Thoracic aorta (tissue), 2 donors: ENCODE results near the gene CLSTN2. TPM values are rescaled to one million over a fixed set of nuclear protein-coding genes. Genes with fewer than 3 reads are reported as not detected.

ENCODE experiments used
- ATAC-seq: fragments of 150-250 bp; one replicate; pipeline ENCODE4 v1.8.0; 2017; ENCODE audit warnings: low read depth; ENCODE audit not compliant: insufficient number of reproducible peaks, low FRiP score
- DNase-seq: peaks from one replicate; pipeline ENCODE4 v3.0.0-alpha.2; 2020; ENCODE audit warnings: low spot score
- H3K27ac ChIP-seq, 2 donors: fragments of 200-600 bp; sonication (generic); 1 replicate in 1 of 2; 2 replicates in 1 of 2; pipeline ENCODE4 v1.5.1; 2016; ENCODE audit warnings: mild to moderate bottlenecking in 2 of 2, moderate library complexity in 2 of 2
- H3K27me3 ChIP-seq: fragments of 200-600 bp; sonication (generic); replicated peaks from 2 replicates; pipeline ENCODE4 v1.6.0; 2016; ENCODE audit warnings: mild to moderate bottlenecking; ENCODE audit not compliant: insufficient read depth
- H3K36me3 ChIP-seq: fragments of 200-600 bp; sonication (generic); one replicate; pipeline ENCODE4 v1.5.1; 2016
- H3K4me1 ChIP-seq, 2 donors: fragments of 200-600 bp; sonication (generic); 1 replicate in 1 of 2; 2 replicates in 1 of 2; pipeline versions ENCODE4 v1.5.1 to v1.6.0; 2016; ENCODE audit warnings: low read depth in 2 of 2, mild to moderate bottlenecking in 1 of 2; ENCODE audit not compliant: control insufficient read depth in 1 of 2
- H3K4me3 ChIP-seq: fragments of 200-600 bp; sonication (generic); 2 replicates; pipeline ENCODE4 v1.5.1; 2016; ENCODE audit warnings: mild to moderate bottlenecking
- H3K9me3 ChIP-seq: fragments of 200-600 bp; sonication (generic); 2 replicates; pipeline ENCODE4 v1.5.1; 2016
- CTCF ChIP-seq: fragments of 200-600 bp; sonication (generic); IDR thresholded peaks from one replicate; pipeline ENCODE4 v1.5.1; 2019; ENCODE audit warnings: antibody characterized with exemption
- total RNA-seq, 2 donors: library from RNA; depleted of rRNA; stranded (reverse); fragments of >200 nt; gene quantifications; one replicate each; pipeline versions ENCODE4 v1.1.0 to v1.2.3, GENCODE V29; 2016

Gene CLSTN2
- total RNA-seq, 2 donors from 2014 or later: 7.6 to 15.7 TPM

DNA sequence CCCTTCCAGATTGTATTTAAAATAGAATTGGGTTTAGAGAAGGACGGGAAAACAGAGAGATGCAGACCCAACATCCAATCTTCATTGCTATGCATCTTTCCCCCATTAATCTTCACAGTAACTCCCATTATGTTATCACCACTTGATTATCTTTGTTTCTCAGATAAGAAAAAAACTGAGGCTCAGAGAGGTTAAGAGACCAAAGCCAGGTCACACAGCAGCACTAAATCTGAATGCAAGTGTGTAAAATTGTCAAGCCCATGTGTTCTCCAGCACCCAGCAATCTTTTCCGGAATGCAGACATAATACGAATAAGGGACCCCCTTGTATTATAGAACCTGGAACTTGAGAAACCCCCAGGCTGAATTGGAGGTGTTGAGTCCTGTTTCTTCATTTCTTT is 662.4 kb downstream of the CLSTN2 start:
- H3K27me3 ChIP-seq: no peaks in the 10 kb centered on the region
- no peaks in the 10 kb centered on the region for H3K36me3 ChIP-seq
- DNase-seq (no peak), ATAC-seq (no peak)
- H3K27ac ChIP-seq: no peak overlapping the region
- no peaks in the 10 kb centered on the region for H3K9me3 ChIP-seq
- no peak overlapping the region for H3K4me3 ChIP-seq
- no peaks in the 10 kb centered on the region for H3K4me1 ChIP-seq
- no peak for TF ChIP-seq CTCF

DNA sequence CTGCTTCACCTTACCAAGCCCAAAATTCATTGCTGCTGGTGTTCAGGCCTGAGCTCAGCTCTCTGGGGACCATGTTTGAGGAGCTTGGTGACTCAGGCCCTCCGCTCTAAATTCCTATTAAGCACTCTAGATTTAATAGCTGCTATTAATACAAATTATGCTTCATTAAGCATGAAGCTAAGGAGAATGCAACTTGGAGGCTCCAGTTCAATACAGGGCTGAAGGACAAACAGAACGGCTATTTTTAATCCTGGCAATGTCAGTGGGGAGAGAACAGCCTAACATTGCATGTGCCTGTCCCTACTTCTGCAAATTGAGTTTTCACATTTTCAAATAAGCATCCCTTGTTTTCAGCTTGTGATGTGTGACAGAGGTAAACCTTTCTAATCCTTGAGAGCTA is 662.8 kb downstream of the CLSTN2 start:
- no peak for TF ChIP-seq CTCF

GRCh38 chr3:140599009-140599408 is 664.0 kb downstream of the CLSTN2 start:
- H3K4me1 ChIP-seq: no peaks in the 10 kb centered on the region
- H3K4me3 ChIP-seq: no peak overlapping the region
- no peak overlapping the region for H3K27ac ChIP-seq
- DNase-seq (no peak), ATAC-seq (no peak)
- H3K27me3 ChIP-seq: no peaks in the 10 kb centered on the region
- H3K36me3 ChIP-seq: no peaks in the 10 kb centered on the region
- H3K9me3 ChIP-seq: no peaks in the 10 kb centered on the region
- TF ChIP-seq CTCF: no peak

More for the DNA sequence above, 662.8 kb downstream of the CLSTN2 start:
- Histone ChIP-seq H3K4me3 (no peak overlapping the region), H3K4me1 (no peaks in the 10 kb centered on the region), H3K27ac (no peak overlapping the region), H3K9me3 (no peaks in the 10 kb centered on the region), H3K36me3 (no peaks in the 10 kb centered on the region), H3K27me3 (no peaks in the 10 kb centered on the region)
- ATAC-seq (no peak), DNase-seq (no peak)

DNA sequence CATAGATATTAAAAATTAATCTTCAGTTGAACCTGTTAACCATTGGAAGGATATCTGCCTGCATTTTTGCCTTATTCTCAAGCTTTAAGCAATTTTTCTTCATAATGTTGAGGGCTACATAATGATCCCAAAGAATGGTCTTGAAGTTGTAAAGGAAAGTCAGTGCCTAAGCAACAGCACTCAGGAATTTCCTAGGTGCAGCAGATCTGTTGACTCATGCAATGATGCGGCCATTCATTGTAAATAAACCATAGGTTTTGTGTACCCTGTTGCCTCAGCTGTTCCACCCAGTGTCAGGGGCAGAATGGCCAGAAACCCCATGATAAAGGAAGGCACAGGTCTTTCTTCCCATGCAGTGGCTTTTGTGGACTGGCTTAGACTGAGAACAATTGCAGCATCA is 664.5 kb downstream of the CLSTN2 start:
- DNase-seq (no peak), ATAC-seq (no peak)
- Histone ChIP-seq H3K36me3 (no peaks in the 10 kb centered on the region), H3K27ac (no peak overlapping the region), H3K4me3 (no peak overlapping the region), H3K4me1 (no peaks in the 10 kb centered on the region), H3K27me3 (no peaks in the 10 kb centered on the region), H3K9me3 (no peaks in the 10 kb centered on the region)
- no peak for TF ChIP-seq CTCF

- H3K9me3 ChIP-seq: no peaks in the 10 kb centered on the region
- no peaks in the 10 kb centered on the region for H3K27me3 ChIP-seq
- no peak overlapping the region for H3K27ac ChIP-seq
- DNase-seq (no peak), ATAC-seq (no peak)
- no peaks in the 10 kb centered on the region for H3K36me3 ChIP-seq
- H3K4me1 ChIP-seq: no peaks in the 10 kb centered on the region
- no peak overlapping the region for H3K4me3 ChIP-seq
- TF ChIP-seq CTCF: no peak
Observed at GRCh38 chr3:140601881-140602280, 666.9 kb downstream of the CLSTN2 start.
